HEK293 (cell line): ENCODE results near the gene FALEC.

ENCODE experiments used
- EGR2 ChIP-seq: fragments of 450-650 bp; formaldehyde crosslinking; IDR thresholded peaks from 2 replicates; pipeline ENCODE4 v1.5.1; 2016; ENCODE audit warnings: low read depth, missing biosample characterization, missing genetic modification characterization
- GLI2 ChIP-seq: fragments of 450-650 bp; formaldehyde crosslinking; IDR thresholded peaks from 2 replicates; pipeline ENCODE4; 2017; ENCODE audit warnings: missing biosample characterization, missing genetic modification characterization, low read depth, borderline replicate concordance
- GLIS2 ChIP-seq: fragments of 450-650 bp; formaldehyde crosslinking; IDR thresholded peaks from 2 replicates; pipeline ENCODE4 v1.5.1; 2016; ENCODE audit warnings: missing biosample characterization, missing genetic modification characterization
- IKZF3 ChIP-seq: fragments of 450-650 bp; IDR thresholded peaks from 2 replicates; pipeline ENCODE4 v1.5.0; 2018; ENCODE audit warnings: missing biosample characterization, mild to moderate bottlenecking, missing genetic modification characterization, moderate library complexity
- KLF7 ChIP-seq: fragments of 450-650 bp; formaldehyde crosslinking; IDR thresholded peaks from 2 replicates; pipeline ENCODE4 v1.5.1; 2016; ENCODE audit warnings: missing biosample characterization, missing genetic modification characterization, borderline replicate concordance
- MYNN ChIP-seq: fragments of 450-650 bp; formaldehyde crosslinking; IDR thresholded peaks from 2 replicates; pipeline ENCODE4 v1.5.1; 2016; ENCODE audit warnings: missing biosample characterization, missing genetic modification characterization, borderline replicate concordance
- SCRT2 ChIP-seq: fragments of 450-650 bp; formaldehyde crosslinking; IDR thresholded peaks from 2 replicates; pipeline ENCODE4 v1.5.1; 2016; ENCODE audit warnings: missing biosample characterization, missing genetic modification characterization
- SP3 ChIP-seq: fragments of 450-650 bp; formaldehyde crosslinking; IDR thresholded peaks from 2 replicates; pipeline ENCODE4 v1.5.1; 2016; ENCODE audit warnings: missing biosample characterization, missing genetic modification characterization
- ZBTB8A ChIP-seq: fragments of 450-650 bp; formaldehyde crosslinking; IDR thresholded peaks from 2 replicates; pipeline ENCODE4 v1.5.1; 2016; ENCODE audit warnings: missing biosample characterization, missing genetic modification characterization
- ZFP3 ChIP-seq: fragments of 450-650 bp; formaldehyde crosslinking; IDR thresholded peaks from 2 replicates; pipeline ENCODE4 v1.5.1; 2016; ENCODE audit warnings: low read depth, missing biosample characterization, missing genetic modification characterization
- ZNF10 ChIP-seq: fragments of 450-650 bp; formaldehyde crosslinking; IDR thresholded peaks from 2 replicates; pipeline ENCODE4 v1.5.1; 2017; ENCODE audit warnings: missing biosample characterization, missing genetic modification characterization
- ZNF155 ChIP-seq: fragments of 450-650 bp; formaldehyde crosslinking; IDR thresholded peaks from 2 replicates; pipeline ENCODE4 v1.5.1; 2016; ENCODE audit warnings: missing biosample characterization, missing genetic modification characterization
- ZNF157 ChIP-seq: fragments of 450-650 bp; formaldehyde crosslinking; IDR thresholded peaks from 2 replicates; pipeline ENCODE4 v1.5.1; 2016; ENCODE audit warnings: missing biosample characterization, missing genetic modification characterization
- ZNF174 ChIP-seq: fragments of 450-650 bp; formaldehyde crosslinking; IDR thresholded peaks from 2 replicates; pipeline ENCODE4 v1.5.0; 2017; ENCODE audit warnings: missing biosample characterization, mild to moderate bottlenecking, missing genetic modification characterization
- ZNF23 ChIP-seq: fragments of 450-650 bp; formaldehyde crosslinking; IDR thresholded peaks from 2 replicates; pipeline ENCODE4 v1.5.1; 2016; ENCODE audit warnings: missing biosample characterization, missing genetic modification characterization, borderline replicate concordance
- ZNF274 ChIP-seq, 2 experiments: fragments of 200-500 bp in 1 of 2; fragments of 450-650 bp in 1 of 2; sonication (Bioruptor generic) in 1 of 2; formaldehyde crosslinking in 1 of 2; IDR thresholded peaks; 2 replicates each; pipeline versions ENCODE4 v1.5.1 to v1.6.1; 2014 to 2016; ENCODE audit warnings: borderline replicate concordance in 1 of 2, inconsistent platforms in 1 of 2, low read length in 1 of 2, missing biosample characterization in 1 of 2, missing genetic modification characterization in 1 of 2
- ZNF292 ChIP-seq: fragments of 450-650 bp; formaldehyde crosslinking; IDR thresholded peaks from 2 replicates; pipeline ENCODE4 v1.5.1; 2016; ENCODE audit warnings: low read depth, missing biosample characterization, missing genetic modification characterization, borderline replicate concordance
- ZNF335 ChIP-seq: fragments of 450-650 bp; formaldehyde crosslinking; conservative IDR thresholded peaks from 2 replicates; pipeline ENCODE4 v1.5.1; 2016; ENCODE audit warnings: missing biosample characterization, missing genetic modification characterization
- ZNF341 ChIP-seq: fragments of 450-650 bp; formaldehyde crosslinking; IDR thresholded peaks from 2 replicates; pipeline ENCODE4; 2016; ENCODE audit warnings: low read depth, missing biosample characterization, missing genetic modification characterization
- ZNF416 ChIP-seq: fragments of 450-650 bp; formaldehyde crosslinking; IDR thresholded peaks from 2 replicates; pipeline ENCODE4 v1.5.1; 2016; ENCODE audit warnings: missing biosample characterization, missing genetic modification characterization
- ZNF514 ChIP-seq: fragments of 450-650 bp; formaldehyde crosslinking; IDR thresholded peaks from 2 replicates; pipeline ENCODE4 v1.5.1; 2016; ENCODE audit warnings: missing biosample characterization, missing genetic modification characterization
- ZNF521 ChIP-seq: fragments of 450-650 bp; formaldehyde crosslinking; IDR thresholded peaks from 2 replicates; pipeline ENCODE4 v1.5.1; 2017; ENCODE audit warnings: missing biosample characterization, mild to moderate bottlenecking, missing genetic modification characterization
- ZNF530 ChIP-seq: fragments of 450-650 bp; formaldehyde crosslinking; IDR thresholded peaks from 2 replicates; pipeline ENCODE4 v1.5.1; 2016; ENCODE audit warnings: low read depth, missing biosample characterization, missing genetic modification characterization
- ZNF555 ChIP-seq: fragments of 450-650 bp; formaldehyde crosslinking; conservative IDR thresholded peaks from 2 replicates; pipeline ENCODE4 v1.5.1; 2017; ENCODE audit warnings: missing biosample characterization, mild to moderate bottlenecking, missing genetic modification characterization, inconsistent platforms
- ZNF626 ChIP-seq: fragments of 450-650 bp; sonication (Bioruptor Pico); formaldehyde crosslinking; IDR thresholded peaks from 2 replicates; pipeline ENCODE4 v1.5.1; 2018; ENCODE audit warnings: missing biosample characterization, missing genetic modification characterization, inconsistent platforms
- ZSCAN23 ChIP-seq: fragments of 450-650 bp; formaldehyde crosslinking; IDR thresholded peaks from 2 replicates; pipeline ENCODE4 v1.5.1; 2016; ENCODE audit warnings: missing biosample characterization, missing genetic modification characterization
- TF ChIP-seq, protein P1 (sequence below): fragments of 450-650 bp; formaldehyde crosslinking; IDR thresholded peaks from 2 replicates; pipeline ENCODE4 v1.5.1; 2016; ENCODE audit warnings: missing biosample characterization, missing genetic modification characterization
- TF ChIP-seq, protein P2 (sequence below): fragments of 450-650 bp; formaldehyde crosslinking; IDR thresholded peaks from 2 replicates; pipeline ENCODE4 v1.5.1; 2016; ENCODE audit warnings: missing biosample characterization, missing genetic modification characterization
- TF ChIP-seq, protein P3 (sequence below): fragments of 450-650 bp; formaldehyde crosslinking; IDR thresholded peaks from 2 replicates; pipeline ENCODE4 v1.5.0; 2017; ENCODE audit warnings: missing biosample characterization, missing genetic modification characterization, borderline replicate concordance
- TF ChIP-seq, protein P4 (sequence below): fragments of 450-650 bp; formaldehyde crosslinking; IDR thresholded peaks from 2 replicates; pipeline ENCODE4 v1.5.1; 2017; ENCODE audit warnings: missing biosample characterization, missing genetic modification characterization
- TF ChIP-seq, protein P5 (sequence below): fragments of 450-650 bp; formaldehyde crosslinking; IDR thresholded peaks from 2 replicates; pipeline ENCODE4 v1.5.1; 2016; ENCODE audit warnings: missing biosample characterization, missing genetic modification characterization
- TF ChIP-seq, protein P6 (sequence below): fragments of 450-650 bp; formaldehyde crosslinking; IDR thresholded peaks from 2 replicates; pipeline ENCODE4 v1.5.1; 2016; ENCODE audit warnings: missing biosample characterization, missing genetic modification characterization

The FALEC gene

DNA sequence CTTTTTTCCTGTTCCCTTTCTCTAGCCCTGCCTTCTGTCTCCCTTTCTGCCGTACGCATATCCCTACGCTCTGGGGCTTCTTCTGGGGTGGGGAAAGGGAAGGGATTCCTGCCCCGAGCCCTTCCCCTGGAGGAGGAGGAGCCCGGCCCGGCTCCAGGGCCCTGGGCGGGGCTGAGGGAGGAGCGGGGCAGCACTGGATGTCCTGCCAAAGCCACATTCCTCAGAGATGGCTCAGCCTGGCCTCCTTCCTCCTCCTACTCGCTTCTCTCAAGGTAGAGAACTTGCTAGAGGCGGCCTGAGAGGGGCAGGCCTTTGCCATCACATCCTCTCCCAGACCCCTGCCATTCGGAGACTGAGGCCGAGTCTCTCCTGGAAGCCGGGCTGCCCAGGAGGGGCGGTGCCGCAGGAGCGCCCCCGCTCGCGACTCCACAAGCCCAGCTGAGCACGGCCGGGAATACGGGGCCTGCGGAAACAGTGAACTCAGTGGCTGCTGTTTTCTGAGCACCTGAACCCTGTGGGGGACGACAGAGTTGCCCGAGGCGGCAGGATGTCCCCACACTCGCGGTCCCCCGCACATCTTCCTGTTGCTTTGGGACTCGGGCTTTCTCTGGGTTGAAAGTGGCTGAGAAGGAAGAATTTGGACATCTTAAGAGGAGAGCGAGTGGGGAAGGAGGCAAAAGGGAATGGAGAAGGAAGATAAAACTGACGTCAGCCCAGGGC is 45.9 kb downstream of the FALEC start (continued):
- TF ChIP-seq ZNF530 (tag by site-specific recombination) (no peak), ZNF335 (peak; percentile 76), ZNF174 (tag by site-specific recombination) (no peak), ZBTB8A (peak; percentile 69), ZNF555 (tag by site-specific recombination) (no peak), ZNF514 (tag by site-specific recombination) (no peak), ZNF10 (tag by site-specific recombination) (peak; percentile 42; the same call in 1 of the 2 replicates), ZNF155 (tag by site-specific recombination) (no peak), ZSCAN23 (peak; percentile 63; the same call in 1 of the 2 replicates), IKZF3 (tag by site-specific recombination) (peak; percentile 93), ZNF626 (no peak), ZNF416 (tag by site-specific recombination) (no peak), SCRT2 (tag by site-specific recombination) (peak; percentile 8; the same call in 1 of the 2 replicates), GLIS2 (tag by site-specific recombination) (no peak), ZNF292 (no peak), MYNN (tag by site-specific recombination) (no peak), ZNF157 (tag by site-specific recombination) (no peak), ZNF341 (no peak; the same call in 1 of the 2 replicates), ZNF521 (tag by site-specific recombination) (no peak), EGR2 (tag by site-specific recombination) (peak; percentile 40), ZNF23 (tag by site-specific recombination) (no peak), SP3 (tag by site-specific recombination) (peak; percentile 87), ZNF274 (IDR thresholded peaks at IDR 0.05; ENCODE audit: low read length) (no peak), ZNF274 (tag by site-specific recombination; IDR thresholded peaks at IDR 0.05; ENCODE audit: borderline replicate concordance) (no peak), GLI2 (tag by site-specific recombination) (no peak), ZFP3 (no peak), KLF7 (tag by site-specific recombination) (no peak; the same call in 1 of the 2 replicates)
- TF ChIP-seq, protein P1, sequence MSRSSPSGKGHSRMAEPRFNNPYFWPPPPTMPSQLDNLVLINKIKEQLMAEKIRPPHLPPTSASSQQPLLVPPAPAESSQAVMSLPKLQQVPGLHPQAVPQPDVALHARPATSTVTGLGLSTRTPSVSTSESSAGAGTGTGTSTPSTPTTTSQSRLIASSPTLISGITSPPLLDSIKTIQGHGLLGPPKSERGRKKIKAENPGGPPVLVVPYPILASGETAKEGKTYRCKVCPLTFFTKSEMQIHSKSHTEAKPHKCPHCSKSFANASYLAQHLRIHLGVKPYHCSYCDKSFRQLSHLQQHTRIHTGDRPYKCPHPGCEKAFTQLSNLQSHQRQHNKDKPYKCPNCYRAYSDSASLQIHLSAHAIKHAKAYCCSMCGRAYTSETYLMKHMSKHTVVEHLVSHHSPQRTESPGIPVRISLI, result no peak
- TF ChIP-seq, protein P2, sequence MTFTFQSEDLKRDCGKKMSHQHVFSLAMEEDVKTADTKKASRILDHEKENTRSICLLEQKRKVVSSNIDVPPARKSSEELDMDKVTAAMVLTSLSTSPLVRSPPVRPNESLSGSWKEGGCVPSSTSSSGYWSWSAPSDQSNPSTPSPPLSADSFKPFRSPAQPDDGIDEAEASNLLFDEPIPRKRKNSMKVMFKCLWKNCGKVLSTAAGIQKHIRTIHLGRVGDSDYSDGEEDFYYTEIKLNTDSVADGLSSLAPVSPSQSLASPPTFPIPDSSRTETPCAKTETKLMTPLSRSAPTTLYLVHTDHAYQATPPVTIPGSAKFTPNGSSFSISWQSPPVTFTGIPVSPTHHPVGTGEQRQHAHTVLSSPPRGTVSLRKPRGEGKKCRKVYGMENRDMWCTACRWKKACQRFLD, result no peak
- TF ChIP-seq, protein P3, sequence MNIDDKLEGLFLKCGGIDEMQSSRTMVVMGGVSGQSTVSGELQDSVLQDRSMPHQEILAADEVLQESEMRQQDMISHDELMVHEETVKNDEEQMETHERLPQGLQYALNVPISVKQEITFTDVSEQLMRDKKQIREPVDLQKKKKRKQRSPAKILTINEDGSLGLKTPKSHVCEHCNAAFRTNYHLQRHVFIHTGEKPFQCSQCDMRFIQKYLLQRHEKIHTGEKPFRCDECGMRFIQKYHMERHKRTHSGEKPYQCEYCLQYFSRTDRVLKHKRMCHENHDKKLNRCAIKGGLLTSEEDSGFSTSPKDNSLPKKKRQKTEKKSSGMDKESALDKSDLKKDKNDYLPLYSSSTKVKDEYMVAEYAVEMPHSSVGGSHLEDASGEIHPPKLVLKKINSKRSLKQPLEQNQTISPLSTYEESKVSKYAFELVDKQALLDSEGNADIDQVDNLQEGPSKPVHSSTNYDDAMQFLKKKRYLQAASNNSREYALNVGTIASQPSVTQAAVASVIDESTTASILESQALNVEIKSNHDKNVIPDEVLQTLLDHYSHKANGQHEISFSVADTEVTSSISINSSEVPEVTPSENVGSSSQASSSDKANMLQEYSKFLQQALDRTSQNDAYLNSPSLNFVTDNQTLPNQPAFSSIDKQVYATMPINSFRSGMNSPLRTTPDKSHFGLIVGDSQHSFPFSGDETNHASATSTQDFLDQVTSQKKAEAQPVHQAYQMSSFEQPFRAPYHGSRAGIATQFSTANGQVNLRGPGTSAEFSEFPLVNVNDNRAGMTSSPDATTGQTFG (tag by site-specific recombination), result no peak
- TF ChIP-seq, protein P4, sequence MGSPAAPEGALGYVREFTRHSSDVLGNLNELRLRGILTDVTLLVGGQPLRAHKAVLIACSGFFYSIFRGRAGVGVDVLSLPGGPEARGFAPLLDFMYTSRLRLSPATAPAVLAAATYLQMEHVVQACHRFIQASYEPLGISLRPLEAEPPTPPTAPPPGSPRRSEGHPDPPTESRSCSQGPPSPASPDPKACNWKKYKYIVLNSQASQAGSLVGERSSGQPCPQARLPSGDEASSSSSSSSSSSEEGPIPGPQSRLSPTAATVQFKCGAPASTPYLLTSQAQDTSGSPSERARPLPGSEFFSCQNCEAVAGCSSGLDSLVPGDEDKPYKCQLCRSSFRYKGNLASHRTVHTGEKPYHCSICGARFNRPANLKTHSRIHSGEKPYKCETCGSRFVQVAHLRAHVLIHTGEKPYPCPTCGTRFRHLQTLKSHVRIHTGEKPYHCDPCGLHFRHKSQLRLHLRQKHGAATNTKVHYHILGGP (tag by site-specific recombination), result no peak
- TF ChIP-seq, protein P5, sequence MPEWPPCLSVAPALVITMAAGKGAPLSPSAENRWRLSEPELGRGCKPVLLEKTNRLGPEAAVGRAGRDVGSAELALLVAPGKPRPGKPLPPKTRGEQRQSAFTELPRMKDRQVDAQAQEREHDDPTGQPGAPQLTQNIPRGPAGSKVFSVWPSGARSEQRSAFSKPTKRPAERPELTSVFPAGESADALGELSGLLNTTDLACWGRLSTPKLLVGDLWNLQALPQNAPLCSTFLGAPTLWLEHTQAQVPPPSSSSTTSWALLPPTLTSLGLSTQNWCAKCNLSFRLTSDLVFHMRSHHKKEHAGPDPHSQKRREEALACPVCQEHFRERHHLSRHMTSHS (tag by site-specific recombination), result no peak
- TF ChIP-seq, protein P6, sequence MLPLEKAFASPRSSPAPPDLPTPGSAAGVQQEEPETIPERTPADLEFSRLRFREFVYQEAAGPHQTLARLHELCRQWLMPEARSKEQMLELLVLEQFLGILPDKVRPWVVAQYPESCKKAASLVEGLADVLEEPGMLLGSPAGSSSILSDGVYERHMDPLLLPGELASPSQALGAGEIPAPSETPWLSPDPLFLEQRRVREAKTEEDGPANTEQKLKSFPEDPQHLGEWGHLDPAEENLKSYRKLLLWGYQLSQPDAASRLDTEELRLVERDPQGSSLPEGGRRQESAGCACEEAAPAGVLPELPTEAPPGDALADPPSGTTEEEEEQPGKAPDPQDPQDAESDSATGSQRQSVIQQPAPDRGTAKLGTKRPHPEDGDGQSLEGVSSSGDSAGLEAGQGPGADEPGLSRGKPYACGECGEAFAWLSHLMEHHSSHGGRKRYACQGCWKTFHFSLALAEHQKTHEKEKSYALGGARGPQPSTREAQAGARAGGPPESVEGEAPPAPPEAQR (tag by site-specific recombination), result no peak
